ENCODE data around the gene GIT1. TPM values are rescaled to one million over a fixed set of nuclear protein-coding genes. Genes with fewer than 3 reads are reported as not detected.

Gene GIT1
- total and polyA plus RNA-seq, 2 donors (not counting 3 experiments of a cell fraction or from before 2014, with no cell fraction given): 75.5 to 92.5 TPM

- CTCF ChIA-PET: interaction anchor here (0.7 kb wide), 1 partner anchor 18 kb away, joined by 3 read pairs; the partner anchor contains the start of gene ANKRD13B
- dilution Hi-C loops (cut with MboI; ENCODE audit: extremely low pct_ligation_motif_present, low sequenced_read_pairs): no loop called here
- no peak for FAIRE-seq
These were observed 20.9 kb upstream of the GIT1 start for GRCh38 chr17:29610395-29610794.

DNA sequence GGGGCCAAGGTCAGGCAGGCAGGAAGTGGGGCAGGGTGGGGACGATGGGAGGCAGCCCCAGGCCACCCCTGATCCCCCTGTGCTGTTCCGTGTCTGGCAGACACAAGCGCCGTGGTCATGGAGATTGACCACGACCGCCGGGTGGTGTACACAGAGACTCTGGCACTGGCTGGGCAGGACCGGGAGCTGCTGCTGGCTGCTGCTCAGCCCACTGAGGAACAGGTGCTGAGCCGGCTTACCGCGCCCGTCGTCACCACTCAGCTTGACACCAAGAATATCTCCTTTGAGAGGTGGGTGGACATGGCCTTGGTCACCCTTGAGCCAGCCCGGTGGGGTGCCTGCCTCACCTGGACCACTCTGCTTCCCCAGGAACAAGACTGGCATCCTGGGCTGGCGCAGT is 19.5 kb upstream of the GIT1 start:
- FAIRE-seq: no peak
- H3K27ac ChIP-seq (ENCODE audit: insufficient read depth, low read depth, low read length): no peak overlapping the region
- CTCF ChIA-PET: interaction anchor here (2.9 kb wide), 1 partner anchor 8 kb away, joined by 15 read pairs; no protein-coding TSS in a partner anchor
- intact Hi-C loops (cut with micrococcal nuclease): no loop called here
- H3K9me1 ChIP-seq (replicated peaks; ENCODE audit: control insufficient read depth, extremely low read depth, insufficient read depth, low read length): no peaks in the 10 kb centered on the region
- H3K79me2 ChIP-seq (ENCODE audit: control insufficient read depth, insufficient read depth, low read length): no peaks in the 10 kb centered on the region
- no TSS peak for BruUV-seq (replicated peaks)
- H2AFZ ChIP-seq (ENCODE audit: low read depth, low read length): no peak overlapping the region
- H3K9me3 ChIP-seq (replicated peaks; ENCODE audit: control insufficient read depth, insufficient read depth, low read length): no peaks in the 10 kb centered on the region
- dilution Hi-C loops (cut with MboI; ENCODE audit: extremely low pct_ligation_motif_present, low sequenced_read_pairs): no loop called here
- peaks cover 9% of the 10 kb centered on the region for H3K4me1 ChIP-seq (ENCODE audit: control insufficient read depth, extremely low read depth, insufficient read depth, low read length)
- POLR2A ChIA-PET: no interaction called here
- H3K27me3 ChIP-seq (ENCODE audit: control insufficient read depth in 2 of 2, insufficient read depth in 2 of 2, low read length in 2 of 2): no peaks in the 10 kb centered on the region
- H3K4me3 ChIP-seq (replicated peaks in 1 of 3; ENCODE audit: insufficient read depth in 1 of 3, low read depth in 1 of 3, low read length in 3 of 3): no peak overlapping the region
- TF ChIP-seq, protein P1, sequence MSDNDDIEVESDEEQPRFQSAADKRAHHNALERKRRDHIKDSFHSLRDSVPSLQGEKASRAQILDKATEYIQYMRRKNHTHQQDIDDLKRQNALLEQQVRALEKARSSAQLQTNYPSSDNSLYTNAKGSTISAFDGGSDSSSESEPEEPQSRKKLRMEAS (IDR thresholded peaks at IDR 0.05; ENCODE audit: insufficient read depth, insufficient read length): no peak
- TF ChIP-seq GATA2 (IDR thresholded peaks at IDR 0.05; ENCODE audit: insufficient read depth, insufficient read length, low read depth, low read length): no peak
- no peak for TF ChIP-seq FOS (IDR thresholded peaks at IDR 0.05; ENCODE audit: borderline replicate concordance, insufficient read depth, low read length)
- no peak for TF ChIP-seq JUN (IDR thresholded peaks at IDR 0.05; ENCODE audit: borderline replicate concordance, insufficient read depth, insufficient read length, low read depth)
- no peak for TF ChIP-seq MYC (IDR thresholded peaks at IDR 0.05; ENCODE audit: low read depth, low read length)
- no peak for TF ChIP-seq POLR2AphosphoS5 (IDR thresholded peaks at IDR 0.05; ENCODE audit: insufficient read depth, low read depth, low read length)
- TF ChIP-seq EZH2 (IDR thresholded peaks at IDR 0.05; ENCODE audit: borderline replicate concordance, low read depth, low read length, severe bottlenecking): no peak
- no peak for TF ChIP-seq POLR2A (IDR thresholded peaks at IDR 0.05; ENCODE audit: low read depth, low read length)
- no peaks in the 10 kb centered on the region for H4K20me1 ChIP-seq (replicated peaks; ENCODE audit: control insufficient read depth, extremely low read depth, insufficient read depth, low read length)
- no peak overlapping the region for H3K4me2 ChIP-seq (ENCODE audit: insufficient read depth, low read length)
- no peak for DNase-seq (ENCODE audit: low read depth, low spot score)
- H3K9ac ChIP-seq (replicated peaks; ENCODE audit: extremely low read depth, insufficient read depth, low read length): no peak overlapping the region
- H3K36me3 ChIP-seq (ENCODE audit: control insufficient read depth in 2 of 2, extremely low read depth in 1 of 2, insufficient read depth in 2 of 2, low read length in 2 of 2): peaks cover 0 to 4% of the 10 kb centered on the region in 2 experiments

More at GRCh38 chr17:29610395-29610794, 20.9 kb upstream of the GIT1 start:
- POLR2A ChIA-PET: no interaction called here
- H3K4me2 ChIP-seq (ENCODE audit: insufficient read depth, low read length): no peak overlapping the region
- H3K9me3 ChIP-seq (replicated peaks; ENCODE audit: control insufficient read depth, insufficient read depth, low read length): no peaks in the 10 kb centered on the region
- H3K79me2 ChIP-seq (ENCODE audit: control insufficient read depth, insufficient read depth, low read length): no peaks in the 10 kb centered on the region
- H3K9me1 ChIP-seq (replicated peaks; ENCODE audit: control insufficient read depth, extremely low read depth, insufficient read depth, low read length): no peaks in the 10 kb centered on the region
- no peak overlapping the region for H3K4me3 ChIP-seq (replicated peaks in 1 of 3; ENCODE audit: insufficient read depth in 1 of 3, low read depth in 1 of 3, low read length in 3 of 3)
- intact Hi-C loops (cut with micrococcal nuclease): no loop called here
- no TSS peak for BruUV-seq (replicated peaks)
- no peaks in the 10 kb centered on the region for H4K20me1 ChIP-seq (replicated peaks; ENCODE audit: control insufficient read depth, extremely low read depth, insufficient read depth, low read length)
- H3K27ac ChIP-seq (ENCODE audit: insufficient read depth, low read depth, low read length): no peak overlapping the region
- TF ChIP-seq GATA2 (IDR thresholded peaks at IDR 0.05; ENCODE audit: insufficient read depth, insufficient read length, low read depth, low read length): no peak
- TF ChIP-seq POLR2AphosphoS5 (IDR thresholded peaks at IDR 0.05; ENCODE audit: insufficient read depth, low read depth, low read length): no peak
- no peak for TF ChIP-seq FOS (IDR thresholded peaks at IDR 0.05; ENCODE audit: borderline replicate concordance, insufficient read depth, low read length)
- no peak for TF ChIP-seq JUN (IDR thresholded peaks at IDR 0.05; ENCODE audit: borderline replicate concordance, insufficient read depth, insufficient read length, low read depth)
- TF ChIP-seq, protein P1 (IDR thresholded peaks at IDR 0.05; ENCODE audit: insufficient read depth, insufficient read length): no peak
- TF ChIP-seq MYC (IDR thresholded peaks at IDR 0.05; ENCODE audit: low read depth, low read length): no peak
- TF ChIP-seq EZH2 (IDR thresholded peaks at IDR 0.05; ENCODE audit: borderline replicate concordance, low read depth, low read length, severe bottlenecking): no peak
- no peak for TF ChIP-seq POLR2A (IDR thresholded peaks at IDR 0.05; ENCODE audit: low read depth, low read length)
- H3K36me3 ChIP-seq (ENCODE audit: control insufficient read depth in 2 of 2, extremely low read depth in 1 of 2, insufficient read depth in 2 of 2, low read length in 2 of 2): peaks cover 0 to 4% of the 10 kb centered on the region in 2 experiments
- H3K9ac ChIP-seq (replicated peaks; ENCODE audit: extremely low read depth, insufficient read depth, low read length): no peak overlapping the region
- no peaks in the 10 kb centered on the region for H3K27me3 ChIP-seq (ENCODE audit: control insufficient read depth in 2 of 2, insufficient read depth in 2 of 2, low read length in 2 of 2)
- no peak overlapping the region for H2AFZ ChIP-seq (ENCODE audit: low read depth, low read length)
- H3K4me1 ChIP-seq (ENCODE audit: control insufficient read depth, extremely low read depth, insufficient read depth, low read length): peaks cover 10% of the 10 kb centered on the region
- DNase-seq (ENCODE audit: low read depth, low spot score): no peak
